ENCODE measurements around the gene NEO1.

NEO1 gene

GRCh38 chr15:73323374-73323955, 271.2 kb downstream of the NEO1 start:
- in situ Hi-C loops (cut with MboI; ENCODE audit: low sequenced_read_pairs): no loop called here

- in situ Hi-C loops (cut with MboI; ENCODE audit: low sequenced_read_pairs): no loop called here
Measured at GRCh38 chr15:73323956-73324355, 271.7 kb downstream of the NEO1 start.

DNA sequence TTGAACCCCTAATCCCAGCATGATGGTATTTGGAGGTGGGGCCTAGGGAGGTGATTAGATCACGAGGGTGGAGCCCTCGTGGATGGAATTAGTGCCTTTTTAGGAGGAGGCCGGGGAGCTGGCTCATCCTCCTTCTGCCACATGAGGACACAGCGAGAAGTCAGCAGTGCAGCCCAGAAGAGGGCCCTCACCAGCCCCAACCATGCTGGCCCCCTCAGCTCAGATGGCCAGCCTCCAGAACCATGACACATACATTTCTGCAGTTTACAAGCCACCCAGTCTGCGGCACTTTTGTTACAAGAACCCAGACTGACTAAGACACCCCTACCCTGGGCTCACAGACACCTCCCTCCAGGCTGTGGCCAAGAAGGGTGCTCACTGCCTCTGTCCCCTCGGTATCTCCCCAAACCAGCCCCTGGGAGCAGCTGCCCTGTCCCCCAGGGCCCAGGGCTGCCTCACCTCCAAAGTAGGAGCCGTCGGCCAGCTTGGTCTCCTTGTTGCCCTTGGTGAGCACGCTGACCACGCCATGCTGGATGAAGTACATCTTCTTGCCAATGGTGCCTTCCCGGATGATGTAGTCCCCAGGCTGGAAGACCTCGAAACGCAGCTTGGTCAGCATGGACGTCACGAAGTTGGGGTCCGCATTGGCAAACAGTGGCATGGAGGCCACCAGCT, 272.4 kb downstream of the NEO1 start:
- in situ Hi-C loops (cut with MboI; ENCODE audit: low sequenced_read_pairs): no loop called here

GRCh38 chr15:73325191-73325861, 273.1 kb downstream of the NEO1 start:
- in situ Hi-C loops (cut with MboI; ENCODE audit: low sequenced_read_pairs): no loop called here

GRCh38 chr15:73326157-73326556, 273.9 kb downstream of the NEO1 start:
- in situ Hi-C loops (cut with MboI; ENCODE audit: low sequenced_read_pairs): no loop called here

DNA sequence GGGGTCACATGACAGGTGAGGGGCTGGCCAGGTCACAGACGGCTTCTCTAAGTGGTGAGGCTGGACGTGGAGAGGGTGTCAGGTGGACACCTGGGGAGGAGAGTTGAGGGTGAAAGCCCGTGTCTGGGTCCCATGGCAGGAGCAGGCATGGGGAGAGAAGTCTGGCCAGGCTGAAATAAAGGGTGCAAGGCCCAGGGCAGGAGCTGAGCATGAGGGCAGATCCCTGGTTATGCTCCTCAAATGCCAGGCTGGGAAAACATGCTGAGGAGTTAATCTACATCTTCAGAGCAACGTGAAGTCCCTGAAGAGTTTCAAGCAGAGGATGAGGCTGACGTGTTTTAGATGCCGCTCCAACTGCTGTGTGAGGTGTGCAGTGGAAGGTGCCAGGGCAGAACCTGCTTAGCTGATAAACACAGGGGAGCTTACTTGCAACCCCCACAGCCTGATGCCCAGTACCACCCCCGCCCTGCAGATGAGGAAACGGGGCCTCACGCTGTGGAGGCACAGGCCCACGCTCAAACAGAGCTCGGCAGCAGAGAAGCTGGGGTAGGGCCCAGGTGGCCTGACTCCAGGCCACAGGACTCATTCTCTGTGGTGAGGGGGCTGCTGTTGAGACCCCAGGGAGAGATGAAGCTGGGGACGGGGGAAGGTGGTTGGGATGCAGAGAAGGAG, 276.0 kb downstream of the NEO1 start:
- in situ Hi-C loops (cut with MboI; ENCODE audit: low sequenced_read_pairs): no loop called here

DNA sequence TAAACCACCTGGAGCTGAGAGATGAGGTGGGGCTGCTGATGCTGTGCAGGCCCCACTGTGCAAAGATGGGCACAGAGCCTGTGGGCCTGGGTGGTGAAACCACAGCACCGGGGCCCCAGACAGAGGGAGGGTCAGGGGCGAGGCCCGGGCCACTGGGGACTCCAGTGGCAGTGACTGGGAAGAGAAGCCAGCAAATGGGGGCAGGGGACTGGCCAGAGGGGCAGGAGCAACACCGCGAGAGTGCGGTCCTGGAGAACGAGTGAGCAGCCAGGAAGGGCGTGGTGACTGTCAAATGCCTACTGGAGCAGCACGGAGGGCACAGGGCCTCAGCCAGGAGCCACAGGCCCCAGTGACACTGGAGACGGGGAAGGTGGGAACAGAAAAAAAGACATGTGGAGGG, 276.7 kb downstream of the NEO1 start:
- in situ Hi-C loops (cut with MboI; ENCODE audit: low sequenced_read_pairs): no loop called here

DNA sequence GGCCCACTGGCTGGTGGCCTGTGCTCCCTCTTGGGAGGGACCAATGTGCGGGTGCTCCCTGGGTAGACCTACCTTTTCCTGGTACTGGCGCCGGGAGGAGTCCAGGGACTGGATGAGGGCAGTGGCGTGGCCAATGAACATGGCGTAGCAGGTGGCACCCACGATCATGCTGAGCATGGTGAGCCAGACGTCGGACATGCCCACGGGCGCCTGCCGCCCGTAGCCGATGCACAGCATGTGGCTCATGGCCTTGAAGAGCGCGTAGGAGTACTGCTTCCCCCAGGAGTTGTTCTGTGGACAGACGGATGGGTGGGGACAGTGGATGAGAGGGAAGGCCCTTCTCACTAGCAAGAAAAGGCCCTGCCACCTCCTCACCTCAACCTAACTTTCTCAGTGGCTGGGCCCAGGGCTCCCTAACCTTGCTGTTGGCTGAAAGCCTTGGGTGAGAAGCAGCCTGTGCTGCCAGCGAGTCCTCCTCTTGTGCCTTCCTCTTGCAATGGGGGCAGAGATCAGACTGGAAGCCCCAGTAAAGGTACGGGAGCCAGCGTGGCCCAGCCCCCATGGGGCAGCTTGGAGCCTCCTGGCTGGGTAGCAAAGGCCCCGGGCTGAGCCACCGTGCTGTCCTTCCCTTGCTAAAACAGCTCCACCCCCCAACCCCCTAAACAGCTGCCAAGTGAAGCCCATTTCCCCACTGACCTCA, 277.4 kb downstream of the NEO1 start:
- in situ Hi-C loops (cut with MboI; ENCODE audit: low sequenced_read_pairs): no loop called here

GRCh38 chr15:73330206-73331051, 278.2 kb downstream of the NEO1 start:
- in situ Hi-C loops (cut with MboI; ENCODE audit: low sequenced_read_pairs): no loop called here

DNA sequence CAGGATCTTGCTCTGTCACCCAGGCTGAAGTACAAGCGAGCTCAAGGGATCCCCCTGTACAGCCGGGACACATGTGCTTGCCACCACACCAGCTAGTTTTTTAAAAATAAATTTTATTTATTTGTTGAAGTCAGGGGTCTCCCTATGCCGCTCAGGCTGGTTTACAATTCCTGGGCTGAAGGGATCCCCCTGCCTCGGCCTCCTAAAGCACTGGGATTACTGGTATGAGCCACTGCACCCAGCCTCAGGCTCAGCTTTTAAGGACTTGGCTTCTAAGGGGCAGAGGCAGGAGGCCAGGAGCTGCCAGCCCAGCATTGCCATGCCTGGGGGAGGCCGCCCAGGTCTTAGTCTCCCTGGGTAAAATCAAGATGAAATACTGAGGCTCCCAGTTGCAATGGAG, 279.2 kb downstream of the NEO1 start:
- in situ Hi-C loops (cut with MboI; ENCODE audit: low sequenced_read_pairs): no loop called here

- in situ Hi-C loops (cut with MboI; ENCODE audit: low sequenced_read_pairs): no loop called here
Measured at GRCh38 chr15:73331991-73332925, 280.0 kb downstream of the NEO1 start.

- in situ Hi-C loops (cut with MboI; ENCODE audit: low sequenced_read_pairs): no loop called here
Measured at GRCh38 chr15:73333001-73333400, 280.7 kb downstream of the NEO1 start.

GRCh38 chr15:73334086-73334485, 281.8 kb downstream of the NEO1 start:
- in situ Hi-C loops (cut with MboI; ENCODE audit: low sequenced_read_pairs): no loop called here

- in situ Hi-C loops (cut with MboI; ENCODE audit: low sequenced_read_pairs): no loop called here
Measured at GRCh38 chr15:73335026-73335425, 282.8 kb downstream of the NEO1 start.

- in situ Hi-C loops (cut with MboI; ENCODE audit: low sequenced_read_pairs): no loop called here
Measured at GRCh38 chr15:73335471-73335870, 283.2 kb downstream of the NEO1 start.

- in situ Hi-C loops (cut with MboI; ENCODE audit: low sequenced_read_pairs): no loop called here
Measured at GRCh38 chr15:73336756-73337155, 284.5 kb downstream of the NEO1 start.

DNA sequence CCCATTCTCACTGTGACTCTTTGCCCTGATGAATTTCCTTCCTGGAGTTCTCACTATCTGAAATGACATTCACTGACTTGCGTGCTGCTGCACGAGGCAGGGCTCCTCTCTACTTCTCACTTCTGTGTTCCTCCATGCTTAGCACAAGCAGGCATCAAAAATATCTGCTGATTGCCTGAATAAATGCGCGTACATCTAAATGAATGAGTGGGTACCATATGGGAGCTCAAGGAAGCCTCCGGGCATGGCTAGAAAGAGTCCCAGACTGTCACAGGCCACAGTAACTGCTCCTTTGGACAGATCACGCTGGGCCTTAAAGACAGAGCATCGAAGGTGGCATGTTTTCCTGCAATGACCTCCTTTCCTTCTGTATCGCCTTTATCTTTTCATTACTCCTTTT, 284.9 kb downstream of the NEO1 start:
- in situ Hi-C loops (cut with MboI; ENCODE audit: low sequenced_read_pairs): no loop called here

DNA sequence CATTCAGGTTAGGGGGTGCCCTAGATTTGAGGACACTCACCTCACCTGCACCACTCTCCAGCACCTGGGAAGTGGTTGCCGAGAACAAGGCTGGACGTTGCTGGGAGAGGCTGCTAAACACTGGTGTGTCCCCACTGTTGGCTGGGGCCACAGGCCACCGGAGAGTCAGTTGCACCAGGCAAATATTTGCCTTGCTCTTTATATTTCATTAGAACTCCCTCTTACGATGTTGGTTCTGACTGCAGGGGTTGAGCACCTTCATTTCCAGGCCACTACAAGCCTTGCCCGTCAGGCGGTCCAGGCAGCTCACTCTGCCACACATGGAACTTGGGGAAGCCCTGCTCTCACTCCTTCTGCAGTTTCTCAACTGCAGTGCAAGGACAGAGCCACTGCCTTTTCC, 285.8 kb downstream of the NEO1 start:
- in situ Hi-C loops (cut with MboI; ENCODE audit: low sequenced_read_pairs): no loop called here

Data from HL-60/S4 treated with retinoic acid at 250 ng/mL for 4 days and 3 days (cell line).